Uterus (tissue), 2 donors: Measurements from ENCODE around the gene KCTD21.

ENCODE experiments used
- CTCF ChIP-seq, 4 experiments: fragments of 200-600 bp in 2 of 4; fragments of 450-650 bp in 2 of 4; sonication (generic) in 2 of 4; IDR thresholded peaks; one replicate each; pipeline ENCODE4 v1.5.1; 2016 to 2019; ENCODE audit warnings: antibody characterized with exemption in 4 of 4, mild to moderate bottlenecking in 2 of 4, moderate library complexity in 1 of 4
- POLR2A ChIP-seq, 2 donors: fragments of 450-650 bp; IDR thresholded peaks; one replicate each; pipeline ENCODE4 v1.6.1; 2016; ENCODE audit warnings: antibody characterized with exemption in 2 of 2, mild to moderate bottlenecking in 1 of 2, moderate library complexity in 1 of 2

GRCh38 chr11:78231962-78232501 is 43.6 kb upstream of the KCTD21 start:
- TF ChIP-seq CTCF (IDR thresholded peaks at IDR 0.05) (no peak), POLR2A (IDR thresholded peaks at IDR 0.05) (no peak)
